OCI-M2 (cell line): Measurements from ENCODE around the gene WDR45.

Source experiments
- DNase-seq: peaks from one replicate; lab custom pipeline; 2025; ENCODE audit not compliant: unreplicated experiment; lab: John Stamatoyannopoulos, UW

Gene WDR45

DNA sequence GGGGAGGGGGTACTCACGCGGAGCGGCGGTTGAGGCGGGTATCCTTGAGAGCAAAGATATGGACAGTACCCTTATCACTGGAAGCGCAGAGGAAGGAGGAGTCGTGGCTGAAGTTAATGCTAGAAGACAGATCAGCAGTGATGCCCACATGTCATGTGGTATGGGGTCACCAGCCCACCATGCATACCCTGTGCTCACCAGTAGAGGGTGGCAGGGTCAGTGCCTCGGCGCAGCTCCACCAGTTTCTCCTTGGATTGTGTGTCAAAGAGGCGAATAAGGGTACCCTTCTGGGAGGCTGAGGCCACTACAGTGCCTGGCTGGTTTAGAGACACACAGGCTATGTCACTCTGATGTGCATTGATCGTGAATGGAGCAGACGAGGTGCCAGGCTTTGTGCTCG is 4.3 kb downstream of the WDR45 start:
- DNase-seq: peak; percentile 71

DNA sequence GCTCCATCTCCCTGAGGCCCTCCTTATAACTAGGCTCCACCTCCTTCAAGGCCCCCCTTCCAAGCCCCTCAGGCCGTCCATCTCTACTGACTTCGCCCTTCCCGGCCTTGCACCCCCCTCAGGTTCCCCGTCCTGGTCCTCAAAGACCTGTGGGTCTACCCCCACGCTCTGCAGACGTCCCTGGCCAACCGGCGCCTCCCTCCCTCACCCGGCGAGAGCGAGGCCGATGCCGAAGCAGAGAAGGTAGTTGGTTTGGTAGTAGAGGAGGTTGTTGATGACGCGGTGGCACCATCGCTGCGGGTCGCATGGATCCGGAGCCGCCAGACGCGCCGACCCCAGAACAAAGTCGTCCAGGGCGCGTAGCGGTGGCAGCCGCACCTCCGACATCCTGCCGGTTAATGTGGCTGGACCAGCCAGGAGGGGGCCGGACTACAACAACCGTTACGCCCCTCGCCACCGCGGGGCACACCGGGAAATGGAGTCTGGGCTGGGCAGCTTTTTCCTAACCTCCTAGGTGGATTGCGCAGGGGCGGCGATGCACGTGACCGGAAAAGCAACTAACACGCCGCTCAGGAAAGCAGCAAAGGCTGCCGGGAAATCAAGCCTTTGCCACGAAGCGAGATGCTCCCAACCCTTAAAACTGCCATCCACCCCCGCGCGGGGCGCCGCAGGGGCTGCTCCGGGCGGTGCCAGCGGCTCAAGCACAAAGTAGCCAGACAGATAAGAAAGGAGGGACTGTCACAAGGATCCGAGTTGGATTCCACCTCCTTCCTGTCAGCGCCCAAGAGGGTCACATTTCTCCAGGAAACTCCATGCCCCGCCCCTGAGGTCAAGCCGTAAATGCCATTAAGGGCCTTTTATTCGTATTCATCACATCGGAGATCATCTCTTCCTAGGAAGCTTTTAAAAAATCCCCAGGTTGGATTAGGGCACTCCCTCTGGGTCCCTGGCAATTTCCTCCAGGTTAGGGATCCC is 5.8 kb downstream of the WDR45 start, which contains the start of gene PRAF2:
PRAF2 (minus strand) TSS at position 402 of the 975 bp plus-strand sequence; CDS start at position 387, 15 bp downstream.
- peak; percentile 85 for DNase-seq

DNA sequence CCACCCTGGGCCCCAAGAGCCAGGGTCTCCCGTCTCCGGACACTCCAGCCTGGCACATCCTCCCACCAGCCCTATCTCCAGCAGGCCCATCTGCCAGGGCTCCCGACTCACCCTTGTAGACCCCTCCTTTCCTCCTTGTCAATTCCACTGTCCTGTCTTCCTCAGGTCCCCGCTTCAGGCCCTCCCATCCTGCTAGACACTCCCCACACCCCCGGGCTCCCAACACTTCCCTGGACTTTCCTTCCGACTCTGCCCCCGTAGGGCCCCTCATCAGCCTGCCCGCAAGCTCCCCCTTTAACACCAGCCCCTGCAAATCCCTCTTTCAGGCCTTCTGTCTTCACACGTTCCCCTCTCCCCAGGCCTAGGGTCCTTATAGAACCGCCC is 7.0 kb downstream of the WDR45 start:
- no peak for DNase-seq

GRCh38 chrX:49071877-49072711 is 7.6 kb downstream of the WDR45 start:
- DNase-seq: no peak

DNA sequence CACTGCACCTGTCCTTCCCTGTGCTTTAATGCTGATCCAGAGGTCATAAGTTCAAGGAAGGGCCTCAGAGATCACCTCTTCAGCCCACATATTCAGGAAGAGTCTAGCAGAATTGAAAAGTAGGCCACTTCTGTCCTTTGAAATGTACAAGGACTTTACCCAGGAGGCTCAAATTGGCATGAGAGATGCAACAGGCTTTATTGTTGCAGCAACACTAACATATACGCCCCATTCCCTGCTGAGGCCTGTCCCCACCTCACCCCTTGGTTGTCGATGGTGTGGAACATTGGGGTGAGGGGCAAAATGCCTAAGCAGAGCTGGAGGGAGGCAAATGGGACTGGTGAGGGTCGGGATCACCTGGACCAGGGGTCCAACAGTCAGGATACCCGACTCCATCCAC is 8.7 kb downstream of the WDR45 start:
- DNase-seq: no peak

- DNase-seq: no peak
These were observed 10.6 kb downstream of the WDR45 start for GRCh38 chrX:49069038-49069437.

DNA sequence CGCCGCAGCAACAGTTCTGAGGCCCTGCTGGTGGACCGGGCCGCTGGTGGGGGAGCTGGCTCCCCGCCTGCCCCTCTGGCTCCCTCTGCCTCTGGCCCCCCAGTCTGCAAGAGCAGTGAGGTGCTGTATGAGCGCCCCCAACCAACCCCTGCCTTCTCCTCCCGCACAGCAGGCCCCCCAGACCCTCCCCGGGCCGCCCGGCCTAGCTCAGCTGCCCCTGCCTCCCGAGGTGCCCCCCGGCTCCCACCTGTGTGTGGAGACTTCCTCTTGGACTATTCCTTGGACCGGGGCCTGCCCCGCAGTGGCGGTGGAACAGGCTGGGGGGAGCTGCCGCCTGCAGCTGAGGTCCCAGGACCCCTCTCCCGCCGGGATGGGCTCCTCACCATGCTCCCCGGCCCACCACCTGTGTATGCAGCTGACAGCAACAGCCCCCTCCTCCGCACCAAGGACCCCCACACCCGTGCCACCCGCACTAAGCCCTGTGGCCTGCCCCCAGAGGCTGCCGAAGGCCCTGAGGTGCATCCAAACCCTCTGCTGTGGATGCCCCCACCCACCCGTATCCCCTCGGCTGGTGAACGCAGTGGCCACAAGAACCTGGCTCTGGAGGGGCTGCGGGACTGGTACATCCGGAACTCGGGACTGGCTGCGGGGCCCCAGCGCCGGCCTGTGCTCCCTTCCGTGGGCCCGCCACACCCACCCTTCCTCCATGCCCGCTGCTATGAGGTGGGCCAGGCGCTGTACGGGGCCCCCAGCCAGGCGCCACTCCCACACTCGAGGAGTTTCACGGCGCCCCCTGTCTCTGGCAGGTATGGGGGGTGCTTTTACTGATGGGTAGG is 12.2 kb downstream of the WDR45 start:
- DNase-seq: no peak

- DNase-seq: no peak
These were observed 13.0 kb downstream of the WDR45 start for GRCh38 chrX:49066690-49067089.

DNA sequence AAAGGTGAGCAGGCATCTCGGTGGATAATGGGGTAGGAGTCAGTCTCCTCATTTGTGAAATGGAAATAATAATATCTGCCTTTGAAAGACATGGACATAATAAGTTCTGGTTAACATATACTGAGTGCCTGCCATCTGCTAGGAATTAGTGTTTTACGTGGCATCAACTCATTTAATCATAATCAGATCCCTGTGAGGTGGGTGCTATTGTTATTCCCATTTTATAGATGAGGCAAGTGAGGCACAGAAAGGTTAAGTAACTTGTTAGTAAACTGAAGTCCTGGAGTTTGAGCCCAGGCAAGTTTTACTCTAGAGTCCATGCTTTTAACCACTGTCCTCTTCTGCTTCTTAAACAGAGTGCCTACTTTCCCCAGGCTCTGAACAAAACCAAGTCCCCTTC is 13.4 kb downstream of the WDR45 start:
- no peak for DNase-seq

DNA sequence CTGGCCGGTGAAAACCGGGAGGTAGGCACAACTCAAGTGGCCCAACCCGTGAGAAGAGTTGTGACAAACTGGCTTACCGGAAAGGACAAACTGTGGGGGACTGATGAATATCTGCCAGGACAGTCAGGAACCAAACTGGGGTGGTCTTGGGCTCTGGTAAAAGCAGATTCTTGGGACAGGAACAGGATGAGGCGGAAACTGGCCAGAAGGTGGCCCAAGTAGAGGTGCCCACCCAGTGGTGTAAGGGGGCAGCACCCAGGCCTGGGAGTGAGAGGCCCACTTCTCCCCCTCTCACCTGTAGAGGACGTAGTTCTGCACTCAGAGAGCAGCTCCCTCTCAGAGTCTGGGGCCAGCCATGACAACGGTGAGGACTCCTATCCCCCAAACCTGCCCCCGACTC is 15.0 kb downstream of the WDR45 start:
- DNase-seq: no peak

GRCh38 chrX:49064303-49064702 is 15.4 kb downstream of the WDR45 start:
- DNase-seq: no peak

DNA sequence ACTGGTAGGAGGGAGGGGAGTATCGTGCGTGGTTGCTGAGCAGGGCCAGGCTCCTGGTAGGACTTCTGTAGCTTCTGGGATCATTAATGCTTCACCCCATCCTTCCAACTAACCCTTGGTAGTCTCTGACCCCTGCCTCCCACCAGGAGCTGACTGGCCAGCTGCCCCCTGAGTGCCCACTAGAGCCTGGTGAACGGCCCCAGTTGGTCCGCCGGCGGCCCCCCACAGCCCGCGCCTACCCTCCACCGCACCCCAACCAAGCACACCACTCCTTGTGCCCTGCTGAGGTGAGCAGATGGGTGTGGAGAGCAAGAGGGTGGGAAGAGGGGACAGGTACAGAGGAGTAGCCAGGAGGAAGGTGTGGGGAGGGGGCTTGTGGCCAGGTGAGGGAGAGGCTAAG is 16.0 kb downstream of the WDR45 start:
- DNase-seq: no peak

- DNase-seq: no peak
These were observed 17.8 kb downstream of the WDR45 start for GRCh38 chrX:49061916-49062315.

DNA sequence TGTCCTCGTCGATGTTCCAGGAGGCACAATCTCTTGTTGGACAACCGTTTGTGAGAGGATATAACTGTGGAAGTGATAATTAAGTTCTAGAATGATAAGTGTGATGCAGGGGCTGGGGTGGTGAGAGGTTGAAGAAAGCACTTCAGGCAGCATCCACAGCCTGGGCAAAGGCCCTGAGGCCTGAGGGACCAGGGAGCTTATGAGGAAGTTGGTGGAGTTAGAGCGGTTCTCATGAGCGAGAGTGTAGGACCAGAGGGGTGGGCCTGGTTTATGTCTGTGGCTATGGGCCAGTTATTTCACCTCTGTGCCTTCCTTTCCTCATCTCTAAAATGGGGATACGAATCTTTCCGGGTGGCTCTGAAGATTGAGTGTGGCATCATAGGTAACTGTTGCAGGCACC is 18.2 kb downstream of the WDR45 start:
- no peak for DNase-seq

DNA sequence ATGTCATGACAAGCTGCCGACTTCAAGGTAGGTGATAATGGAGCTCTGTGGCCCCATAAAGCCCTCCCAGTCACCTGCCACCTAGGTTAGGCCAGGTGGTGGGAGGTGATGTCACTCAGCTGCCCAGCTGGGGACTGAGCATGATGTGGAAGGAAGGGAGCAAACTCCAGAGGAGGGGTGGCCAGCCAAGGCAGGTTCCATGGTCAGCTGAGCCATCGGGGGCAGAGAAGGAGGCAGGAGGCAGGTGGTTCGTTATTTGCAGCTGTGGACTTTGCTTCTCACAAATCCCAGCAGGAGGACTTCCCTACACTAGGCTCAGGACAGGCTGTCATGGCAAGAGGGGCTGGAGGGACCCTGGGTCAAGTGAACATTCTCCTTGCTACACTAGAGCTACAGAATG is 18.8 kb downstream of the WDR45 start:
- DNase-seq: no peak

- DNase-seq: no peak
These were observed 20.0 kb downstream of the WDR45 start for GRCh38 chrX:49059681-49060085.

GRCh38 chrX:49059201-49059600 is 20.5 kb downstream of the WDR45 start:
- DNase-seq: no peak

GRCh38 chrX:49058794-49059193 is 20.9 kb downstream of the WDR45 start, which contains the start of gene CCDC120:
Gene CCDC120, plus strand, starts transcription at chrX:49058999. Its CDS starts 3,043 bp downstream, at chrX:49062042.
- DNase-seq: no peak

DNA sequence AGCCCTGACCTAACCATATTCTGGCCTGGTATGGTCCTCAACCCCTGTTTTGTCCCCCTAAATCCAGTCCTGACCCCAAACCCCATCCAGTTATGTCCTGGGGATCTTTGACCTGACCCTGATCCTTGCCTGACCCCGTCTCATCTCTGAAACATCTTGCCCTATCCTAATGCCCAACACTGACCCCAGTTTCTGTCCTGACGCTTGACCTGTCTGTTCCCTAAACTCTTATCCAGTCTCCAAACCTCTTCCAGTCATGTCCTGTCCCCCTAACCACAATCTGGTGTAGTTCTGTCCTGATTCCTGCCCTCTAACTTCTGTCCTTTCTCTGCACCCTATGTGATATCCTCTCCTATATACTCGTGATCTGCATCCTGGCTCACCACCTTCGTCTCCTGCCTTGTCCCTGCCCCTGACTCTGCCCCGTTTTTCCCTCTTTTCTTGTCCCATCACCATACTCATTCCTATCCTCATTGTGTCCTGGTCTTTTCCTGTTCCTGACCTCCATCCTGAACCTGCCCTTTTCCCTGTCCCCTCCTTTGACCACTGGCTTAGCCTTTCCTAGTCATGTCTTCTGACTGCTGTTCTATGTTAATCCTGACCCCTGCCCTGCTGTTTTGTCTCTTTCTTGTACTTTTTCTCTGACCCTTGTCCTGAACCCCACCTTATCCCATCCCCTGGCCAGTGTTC is 25.5 kb downstream of the WDR45 start:
- DNase-seq: no peak
